H9 (cell line): Measurements from ENCODE around the gene ADAM22. TPM values are rescaled to one million over a fixed set of nuclear protein-coding genes. Genes with fewer than 3 reads are reported as not detected.
A peak's percentile ranks its signal among the peaks of the same experiment; 100 is the strongest.

Source experiments
- DNase-seq: peaks from one replicate; pipeline ENCODE4 v3.0.0-alpha.2; 2017
- H2AFZ ChIP-seq: one replicate; pipeline ENCODE4 v1.6.1; 2013; ENCODE audit warnings: mild to moderate bottlenecking, low read length, control low read depth, moderate library complexity
- H2AK5ac ChIP-seq: 2 replicates; pipeline ENCODE4 v1.6.1; 2013; ENCODE audit warnings: low read length, control low read depth, mixed read lengths; ENCODE audit not compliant: insufficient read length
- H2BK120ac ChIP-seq: one replicate; pipeline ENCODE4 v1.6.1; 2013; ENCODE audit warnings: low read depth, mild to moderate bottlenecking, low read length, control low read depth, inconsistent platforms; ENCODE audit not compliant: poor library complexity, severe bottlenecking
- H2BK12ac ChIP-seq: 2 replicates; pipeline ENCODE4 v1.6.1; 2013; ENCODE audit warnings: low read length, control low read depth, mixed read lengths, low read depth; ENCODE audit not compliant: insufficient read length
- H2BK15ac ChIP-seq: 2 replicates; pipeline ENCODE4 v1.6.1; 2013; ENCODE audit warnings: low read depth, low read length, control low read depth
- H2BK20ac ChIP-seq: one replicate; pipeline ENCODE4 v1.6.1; 2013; ENCODE audit warnings: low read depth, mild to moderate bottlenecking, low read length, control low read depth, inconsistent platforms; ENCODE audit not compliant: poor library complexity, severe bottlenecking
- H2BK5ac ChIP-seq: 2 replicates; pipeline ENCODE4 v1.6.1; 2013; ENCODE audit warnings: low read length, control low read depth, mixed read lengths; ENCODE audit not compliant: insufficient read length
- H3K14ac ChIP-seq: 2 replicates; pipeline ENCODE4 v1.6.1; 2013; ENCODE audit warnings: low read length, control low read depth; ENCODE audit not compliant: insufficient read depth
- H3K18ac ChIP-seq: 2 replicates; pipeline ENCODE4 v1.6.1; 2013; ENCODE audit warnings: low read depth, mild to moderate bottlenecking, mixed read lengths, low read length, control low read depth; ENCODE audit not compliant: insufficient read length
- H3K23ac ChIP-seq: 2 replicates; pipeline ENCODE4 v1.6.1; 2013; ENCODE audit warnings: low read length, control low read depth, mixed read lengths, low read depth; ENCODE audit not compliant: insufficient read length
- H3K23me2 ChIP-seq: 2 replicates; pipeline ENCODE4 v1.6.1; 2013; ENCODE audit warnings: low read depth, mild to moderate bottlenecking, mixed read lengths, low read length, control low read depth; ENCODE audit not compliant: insufficient read length, poor library complexity, severe bottlenecking
- H3K27ac ChIP-seq: 2 replicates; pipeline ENCODE4 v1.5.1; 2013; ENCODE audit warnings: low read length, control low read depth, mixed read lengths, low read depth; ENCODE audit not compliant: insufficient read length
- H3K27me3 ChIP-seq: 2 replicates; pipeline ENCODE4 v1.6.1; 2013; ENCODE audit warnings: low read length, control low read depth, inconsistent platforms; ENCODE audit not compliant: insufficient read depth
- H3K4ac ChIP-seq: 2 replicates; pipeline ENCODE4 v1.6.1; 2013; ENCODE audit warnings: low read depth, mild to moderate bottlenecking, control low read depth, inconsistent platforms, low read length, moderate library complexity
- H3K4me1 ChIP-seq: 2 replicates; pipeline ENCODE4 v1.6.1; 2013; ENCODE audit warnings: low read length, control low read depth, inconsistent platforms; ENCODE audit not compliant: insufficient read depth
- H3K4me2 ChIP-seq: 2 replicates; pipeline ENCODE4 v1.6.1; 2013; ENCODE audit warnings: low read length, control low read depth, mixed read lengths; ENCODE audit not compliant: insufficient read length, insufficient read depth
- H3K56ac ChIP-seq: 2 replicates; pipeline ENCODE4 v1.6.1; 2013; ENCODE audit warnings: low read depth, mild to moderate bottlenecking, mixed read lengths, low read length, control low read depth; ENCODE audit not compliant: insufficient read length
- H3K79me1 ChIP-seq: 2 replicates; pipeline ENCODE4 v1.6.1; 2013; ENCODE audit warnings: low read depth, mild to moderate bottlenecking, moderate library complexity, low read length, control low read depth, inconsistent platforms; ENCODE audit not compliant: insufficient read depth, poor library complexity, severe bottlenecking
- H3K79me2 ChIP-seq: 2 replicates; pipeline ENCODE4 v1.6.1; 2013; ENCODE audit warnings: low read length, control low read depth, inconsistent platforms; ENCODE audit not compliant: insufficient read depth
- H3K9ac ChIP-seq: 2 replicates; pipeline ENCODE4 v1.6.1; 2013; ENCODE audit warnings: low read length, control low read depth, mixed read lengths; ENCODE audit not compliant: insufficient read length; ENCODE audit errors: extremely low read depth
- H3K9me3 ChIP-seq: one replicate; pipeline ENCODE4 v1.6.1; 2013; ENCODE audit warnings: low read depth, low read length, inconsistent platforms; ENCODE audit not compliant: control insufficient read depth
- H3T11ph ChIP-seq: one replicate; pipeline ENCODE4 v1.6.1; 2013; ENCODE audit warnings: mild to moderate bottlenecking, low read length, control low read depth, inconsistent platforms
- H4K20me1 ChIP-seq: one replicate; pipeline ENCODE4 v1.6.1; 2013; ENCODE audit not compliant: control insufficient read depth, insufficient read length, insufficient read depth
- H4K5ac ChIP-seq: 2 replicates; pipeline ENCODE4 v1.6.1; 2013; ENCODE audit warnings: low read depth, mild to moderate bottlenecking, mixed read lengths, low read length, control low read depth; ENCODE audit not compliant: insufficient read length
- H4K8ac ChIP-seq: replicated peaks from 2 replicates; pipeline ENCODE4 v1.6.1; 2013; ENCODE audit warnings: low read length, control low read depth, mixed read lengths, low read depth; ENCODE audit not compliant: insufficient read length
- H4K91ac ChIP-seq: 2 replicates; pipeline ENCODE4 v1.6.1; 2013; ENCODE audit warnings: low read depth, mild to moderate bottlenecking, moderate library complexity, mixed read lengths, low read length, control low read depth; ENCODE audit not compliant: insufficient read length
- H3K27ac Mint-ChIP-seq, 3 experiments: 2 replicates in 2 of 3; 3 replicates in 1 of 3; pipeline ENCODE4 v1.8.0; 2020 to 2021; ENCODE audit warnings: mixed read lengths in 3 of 3, mild to moderate bottlenecking in 1 of 3, moderate library complexity in 1 of 3
- H3K27me3 Mint-ChIP-seq: 2 replicates; pipeline ENCODE4 v1.8.0; 2021; ENCODE audit warnings: low read depth, mild to moderate bottlenecking, moderate library complexity, mixed read lengths
- H3K36me3 Mint-ChIP-seq, 3 experiments: 2 replicates in 2 of 3; 3 replicates in 1 of 3; pipeline ENCODE4 v1.8.0; 2020 to 2021; ENCODE audit warnings: low read depth in 3 of 3, mixed read lengths in 3 of 3; ENCODE audit not compliant: insufficient read depth in 1 of 3
- H3K4me1 Mint-ChIP-seq, 2 experiments: 2 replicates each; pipeline ENCODE4 v1.8.0; 2020; ENCODE audit warnings: mixed read lengths in 2 of 2
- H3K4me3 Mint-ChIP-seq, 2 experiments: 2 replicates in 1 of 2; 3 replicates in 1 of 2; pipeline ENCODE4 v1.8.0; 2020 to 2021; ENCODE audit warnings: mild to moderate bottlenecking in 2 of 2, mixed read lengths in 2 of 2, moderate library complexity in 1 of 2
- H3K9me3 Mint-ChIP-seq, 2 experiments: 2 replicates in 1 of 2; 3 replicates in 1 of 2; pipeline ENCODE4 v1.8.0; 2020; ENCODE audit warnings: mild to moderate bottlenecking in 2 of 2, mixed read lengths in 2 of 2, moderate library complexity in 1 of 2
- CTCF ChIP-seq: fragments of 200-600 bp; sonication (generic); conservative IDR thresholded peaks from 3 replicates; pipeline ENCODE4 v1.8.0; 2021; ENCODE audit warnings: antibody characterized with exemption, mild to moderate bottlenecking
- WGBS: extraction: QIAGEN DNeasy Blood & Tissue Kit; methylation state at CpG from one replicate; pipeline ENCODE4 v1.1.7; 2013; ENCODE audit warnings: missing lambda C conversion rate, low lambda C conversion rate, mixed read lengths; ENCODE audit not compliant: insufficient read length; ENCODE audit errors: extremely low coverage; 5-methylcytosine and 5-hydroxymethylcytosine counted together
- total RNA-seq: library from RNA; stranded (reverse); gene quantifications from 2 replicates; pipeline ENCODE4 v1.2.1, GENCODE V29; 2021

The ADAM22 gene
- total RNA-seq, 1 experiment from 2014 or later = 8.7 TPM

- no peaks in the 10 kb centered on the region for H3K27me3 ChIP-seq
- H3K27ac Mint-ChIP-seq = peak overlapping the region; percentile 86 to 98 (median 93); a peak in 6 of 7 replicates
- H3T11ph ChIP-seq = no peak overlapping the region
- H3K27ac ChIP-seq = no peak overlapping the region
- no peak overlapping the region for H3K9ac ChIP-seq
- H3K56ac ChIP-seq = no peak overlapping the region
- no peak overlapping the region for H2BK5ac ChIP-seq
- H3K18ac ChIP-seq = peak overlapping the region; percentile 61
- H4K8ac ChIP-seq = no peak overlapping the region
- H4K91ac ChIP-seq = no peak overlapping the region
- no peak overlapping the region for H2AK5ac ChIP-seq
- H2BK20ac ChIP-seq = no peak overlapping the region
- H3K4me1 Mint-ChIP-seq = peaks cover 17 to 25% of the 10 kb centered on the region in 2 experiments
- no peaks in the 10 kb centered on the region for H4K20me1 ChIP-seq
- peak; percentile 71 for TF ChIP-seq CTCF
- H3K4me1 ChIP-seq = no peaks in the 10 kb centered on the region; the same call in 1 of the 2 replicates
- peak; percentile 92 for DNase-seq
- H3K36me3 Mint-ChIP-seq = no peaks in the 10 kb centered on the region
- peak overlapping the region; percentile 37 for H3K14ac ChIP-seq
- H3K9me3 ChIP-seq = no peaks in the 10 kb centered on the region
- H3K9me3 Mint-ChIP-seq = no peaks in the 10 kb centered on the region
- H4K5ac ChIP-seq = no peak overlapping the region
- H3K4me3 Mint-ChIP-seq = peak overlapping the region; percentile 16 to 26; a peak in 1 of 5 replicates
- no peaks in the 10 kb centered on the region for H3K79me1 ChIP-seq
- peaks cover 13% of the 10 kb centered on the region for H3K27me3 Mint-ChIP-seq
- H3K4ac ChIP-seq = no peak overlapping the region
- no peak overlapping the region for H3K4me2 ChIP-seq
- no peaks in the 10 kb centered on the region for H3K79me2 ChIP-seq
- no peaks in the 10 kb centered on the region for H3K23me2 ChIP-seq
- WGBS = no CpG with 5 or more reads among the region's 6 CpGs
- no peak overlapping the region for H3K23ac ChIP-seq
- peak overlapping the region; percentile 89 for H2AFZ ChIP-seq
- no peak overlapping the region for H2BK120ac ChIP-seq
- H2BK15ac ChIP-seq = no peak overlapping the region
- no peak overlapping the region for H2BK12ac ChIP-seq
These were observed 7.2 kb upstream of the ADAM22 start for GRCh38 chr7:87926581-87927461.
